Fibroblast of lung (primary cell): Measurements from ENCODE around the gene FBXO47. TPM values are rescaled to one million over a fixed set of nuclear protein-coding genes. Genes with fewer than 3 reads are reported as not detected.

Experiments used
- DNase-seq, 2 donors: peaks; one replicate each; pipeline versions ENCODE4 v3.0.0 to v3.0.0-alpha.2; 2010; ENCODE audit warnings: low read depth in 2 of 2
- H2AFZ ChIP-seq: 2 replicates; pipeline ENCODE4 v1.5.1; 2012; ENCODE audit warnings: low read length, control low read depth, inconsistent platforms
- H3K27ac ChIP-seq: 2 replicates; pipeline ENCODE4 v1.5.1; 2011; ENCODE audit warnings: low read length, control low read depth; ENCODE audit not compliant: insufficient read depth
- H3K27me3 ChIP-seq: 2 replicates; pipeline ENCODE4 v1.5.1; 2011; ENCODE audit warnings: mild to moderate bottlenecking, low read length; ENCODE audit not compliant: control insufficient read depth, insufficient read depth
- H3K36me3 ChIP-seq: 2 replicates; pipeline ENCODE4 v1.5.1; 2011; ENCODE audit warnings: low read length; ENCODE audit not compliant: control insufficient read depth, insufficient read depth
- H3K4me1 ChIP-seq: 2 replicates; pipeline ENCODE4 v1.5.1; 2011; ENCODE audit warnings: low read length; ENCODE audit not compliant: control insufficient read depth, insufficient read depth; ENCODE audit errors: extremely low read depth
- H3K4me2 ChIP-seq: 2 replicates; pipeline ENCODE4 v1.5.1; 2011; ENCODE audit warnings: low read length, control low read depth; ENCODE audit not compliant: insufficient read depth; ENCODE audit errors: extremely low read depth
- H3K4me3 ChIP-seq, 4 experiments: fragments of 200-600 bp in 1 of 4; sonication (generic) in 1 of 4; replicated peaks in 1 of 4; 2 replicates each; pipeline ENCODE4 v1.5.1; 2011 to 2016; ENCODE audit warnings: low read length in 4 of 4, low read depth in 3 of 4, mild to moderate bottlenecking in 3 of 4, control low read depth in 2 of 4, inconsistent platforms in 1 of 4, mixed read lengths in 1 of 4; ENCODE audit not compliant: insufficient read depth in 1 of 4; ENCODE audit errors: control extremely low read depth in 1 of 4
- H3K79me2 ChIP-seq: 2 replicates; pipeline ENCODE4 v1.5.1; 2012; ENCODE audit warnings: mild to moderate bottlenecking, low read length, inconsistent platforms; ENCODE audit not compliant: control insufficient read depth, insufficient read depth
- H3K9ac ChIP-seq: 2 replicates; pipeline ENCODE4 v1.5.1; 2011; ENCODE audit warnings: mild to moderate bottlenecking, low read length, control low read depth; ENCODE audit not compliant: insufficient read depth
- H3K9me3 ChIP-seq: 2 replicates; pipeline ENCODE4 v1.5.1; 2012; ENCODE audit warnings: low read depth, low read length; ENCODE audit not compliant: control insufficient read depth, insufficient read depth
- H4K20me1 ChIP-seq: 2 replicates; pipeline ENCODE4 v1.5.1; 2011; ENCODE audit warnings: low read length; ENCODE audit not compliant: control insufficient read depth, insufficient read depth; ENCODE audit errors: extremely low read depth
- EZH2 ChIP-seq: IDR thresholded peaks from 2 replicates; pipeline ENCODE4 v1.5.1; 2012; ENCODE audit warnings: low read length, control low read depth, mild to moderate bottlenecking; ENCODE audit errors: missing control alignments
- polyA minus RNA-seq: library from RNA; depleted of rRNA, polyadenylated mRNA; stranded (reverse); fragments of >200 nt; gene quantifications from 2 replicates; pipeline ENCODE4 v1.2.3, GENCODE V29; 2011; ENCODE audit warnings: low replicate concordance
- polyA plus RNA-seq, 2 donors: library from polyadenylated mRNA; depleted of rRNA in 1 of 2; stranded (reverse) in 1 of 2; unstranded in 1 of 2; fragments of >200 nt; gene quantifications; 2 replicates each; pipeline ENCODE4 v1.2.1, GENCODE V29; 2011 to 2012; ENCODE audit warnings: missing spikeins in 1 of 2
- total RNA-seq: library from RNA; depleted of rRNA; stranded (reverse); fragments of >200 nt; gene quantifications from 2 replicates; pipeline ENCODE4 v1.2.1, GENCODE V29; 2014
- TF ChIP-seq, protein P1 (sequence below), 2 donors: IDR thresholded peaks in 1 of 2; conservative IDR thresholded peaks in 1 of 2; 1 replicate in 1 of 2; 2 replicates in 1 of 2; pipeline ENCODE4 v1.5.1; 2011 to 2012; ENCODE audit warnings: low read length in 2 of 2, control low read depth in 1 of 2, inconsistent platforms in 1 of 2, low read depth in 1 of 2, mild to moderate bottlenecking in 1 of 2

The FBXO47 gene, protein sequence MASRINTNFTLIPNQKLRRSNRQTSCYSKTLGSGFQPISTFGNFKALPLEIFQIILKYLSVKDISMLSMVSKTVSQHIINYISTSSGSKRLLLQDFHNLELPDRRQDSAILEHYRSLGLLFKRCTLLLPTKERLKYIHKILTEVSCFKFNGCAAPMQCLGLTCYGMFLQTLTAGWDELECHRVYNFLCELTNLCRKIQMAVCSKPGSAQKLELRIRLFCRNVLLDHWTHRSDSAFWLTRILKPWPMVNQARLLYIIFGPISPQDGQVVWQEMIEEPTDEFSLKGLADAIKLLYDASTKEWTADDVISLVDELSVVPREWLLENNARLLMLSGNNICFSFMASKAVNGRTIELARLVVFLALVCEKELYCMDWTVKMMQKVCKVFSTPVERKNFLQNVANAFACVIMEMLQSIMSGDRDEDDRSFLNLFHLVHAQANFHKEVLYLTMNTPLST
- total RNA-seq (under 0.01 and 0.17 TPM in 2 replicates), polyA plus RNA-seq (0.05 TPM in 1 of 2 replicates, not detected in the other), polyA minus RNA-seq (not detected in 2 replicates)
- not detected in 2 replicates for polyA plus RNA-seq (2012)

DNA sequence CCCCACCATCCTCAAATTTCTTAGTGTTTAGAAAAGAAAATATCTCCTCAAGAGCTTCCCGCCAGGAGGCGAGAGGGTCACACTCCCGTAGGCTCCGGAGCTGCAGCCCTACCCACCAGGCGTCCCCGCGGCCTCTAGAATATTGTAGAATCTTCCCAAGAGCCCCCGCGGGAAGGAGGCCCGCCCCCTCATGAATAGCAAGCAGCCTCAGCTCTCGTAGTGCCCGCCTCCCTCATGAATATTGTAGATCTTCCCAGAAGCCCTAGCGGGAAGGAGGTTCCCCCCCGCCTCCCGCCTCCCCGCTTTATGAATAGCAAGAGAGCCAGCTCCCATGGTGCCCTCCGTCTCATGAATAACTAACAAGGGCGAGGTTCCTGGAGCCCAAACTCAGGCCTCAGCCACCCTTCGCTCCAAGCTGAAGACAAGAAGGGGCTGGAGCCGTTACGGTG, at the start of gene FBXO47:
Gene FBXO47 (minus strand): TSS at position 114 of the 449 bp plus-strand sequence. CDS start 4,378 bp downstream, outside the sequence.
- Histone ChIP-seq H3K27ac (peak within 1 kb of the TSS; percentile 28), H2AFZ (peak within 1 kb of the TSS; percentile 99), H3K9ac (no peak within 1 kb of the TSS), H3K79me2 (no peaks in the 10 kb centered on the region), H3K27me3 (no peaks in the 10 kb centered on the region), H3K4me3 (peak within 1 kb of the TSS in 2 of 4 experiments; percentile 34 to 48), H4K20me1 (no peaks in the 10 kb centered on the region), H3K4me2 (peak within 1 kb of the TSS; percentile 65), H3K4me1 (no peaks in the 10 kb centered on the region), H3K9me3 (no peaks in the 10 kb centered on the region), H3K36me3 (no peaks in the 10 kb centered on the region)
- TF ChIP-seq EZH2 = no peak
- TF ChIP-seq, protein P1, sequence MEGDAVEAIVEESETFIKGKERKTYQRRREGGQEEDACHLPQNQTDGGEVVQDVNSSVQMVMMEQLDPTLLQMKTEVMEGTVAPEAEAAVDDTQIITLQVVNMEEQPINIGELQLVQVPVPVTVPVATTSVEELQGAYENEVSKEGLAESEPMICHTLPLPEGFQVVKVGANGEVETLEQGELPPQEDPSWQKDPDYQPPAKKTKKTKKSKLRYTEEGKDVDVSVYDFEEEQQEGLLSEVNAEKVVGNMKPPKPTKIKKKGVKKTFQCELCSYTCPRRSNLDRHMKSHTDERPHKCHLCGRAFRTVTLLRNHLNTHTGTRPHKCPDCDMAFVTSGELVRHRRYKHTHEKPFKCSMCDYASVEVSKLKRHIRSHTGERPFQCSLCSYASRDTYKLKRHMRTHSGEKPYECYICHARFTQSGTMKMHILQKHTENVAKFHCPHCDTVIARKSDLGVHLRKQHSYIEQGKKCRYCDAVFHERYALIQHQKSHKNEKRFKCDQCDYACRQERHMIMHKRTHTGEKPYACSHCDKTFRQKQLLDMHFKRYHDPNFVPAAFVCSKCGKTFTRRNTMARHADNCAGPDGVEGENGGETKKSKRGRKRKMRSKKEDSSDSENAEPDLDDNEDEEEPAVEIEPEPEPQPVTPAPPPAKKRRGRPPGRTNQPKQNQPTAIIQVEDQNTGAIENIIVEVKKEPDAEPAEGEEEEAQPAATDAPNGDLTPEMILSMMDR (conservative IDR thresholded peaks at IDR 0.05 in 1 of 2, IDR thresholded peaks at IDR 0.05 in 1 of 2; ENCODE audit: low read depth in 1 of 2, low read length in 2 of 2) = no peak
- DNase-seq = peak; percentile 83 to 89

- H3K27ac ChIP-seq = no peak overlapping the region
- peaks cover 2% of the 10 kb centered on the region for H3K4me1 ChIP-seq
- TF ChIP-seq, protein P1 (conservative IDR thresholded peaks at IDR 0.05 in 1 of 2, IDR thresholded peaks at IDR 0.05 in 1 of 2; ENCODE audit: low read depth in 1 of 2, low read length in 2 of 2) = no peak
- TF ChIP-seq EZH2 = no peak
- H4K20me1 ChIP-seq = no peaks in the 10 kb centered on the region
- H3K9me3 ChIP-seq = no peaks in the 10 kb centered on the region
- no peak overlapping the region for H3K9ac ChIP-seq
- H3K4me3 ChIP-seq = no peak overlapping the region
- no peak overlapping the region for H3K4me2 ChIP-seq
- no peak overlapping the region for H2AFZ ChIP-seq
- H3K27me3 ChIP-seq = no peaks in the 10 kb centered on the region
- DNase-seq = no peak
- H3K79me2 ChIP-seq = no peaks in the 10 kb centered on the region
- no peaks in the 10 kb centered on the region for H3K36me3 ChIP-seq
These were observed 49.3 kb upstream of the FBXO47 start for GRCh38 chr17:39016193-39017153.

- H3K27ac ChIP-seq = no peak overlapping the region
- TF ChIP-seq, protein P1 (conservative IDR thresholded peaks at IDR 0.05 in 1 of 2, IDR thresholded peaks at IDR 0.05 in 1 of 2; ENCODE audit: low read depth in 1 of 2, low read length in 2 of 2) = no peak
- no peak for TF ChIP-seq EZH2
- H3K4me2 ChIP-seq = no peak overlapping the region
- no peak overlapping the region for H3K9ac ChIP-seq
- no peaks in the 10 kb centered on the region for H3K9me3 ChIP-seq
- DNase-seq = no peak
- H4K20me1 ChIP-seq = no peaks in the 10 kb centered on the region
- H2AFZ ChIP-seq = no peak overlapping the region
- no peaks in the 10 kb centered on the region for H3K27me3 ChIP-seq
- no peak overlapping the region for H3K4me3 ChIP-seq
- peaks cover 2% of the 10 kb centered on the region for H3K4me1 ChIP-seq
- H3K79me2 ChIP-seq = no peaks in the 10 kb centered on the region
- H3K36me3 ChIP-seq = no peaks in the 10 kb centered on the region
These were observed 48.3 kb upstream of the FBXO47 start for GRCh38 chr17:39015546-39015935.
